GM23248 (cell line): ENCODE measurements around the gene PADI4. TPM values are rescaled to one million over a fixed set of nuclear protein-coding genes. Genes with fewer than 3 reads are reported as not detected.

Experiments used
- DNase-seq: peaks from one replicate; pipeline ENCODE4 v3.0.0-alpha.2; 2015
- H2AFZ ChIP-seq: fragments of 200-600 bp; sonication (generic); 2 replicates; pipeline ENCODE4 v1.6.1; 2016; ENCODE audit warnings: antibody characterized with exemption
- H3F3A ChIP-seq: fragments of 200-600 bp; sonication (generic); 2 replicates; pipeline ENCODE4 v1.6.1; 2016; ENCODE audit warnings: mild to moderate bottlenecking, antibody characterized with exemption, mixed run types; ENCODE audit not compliant: insufficient read depth
- H3K27ac ChIP-seq: fragments of 200-600 bp; sonication (generic); 2 replicates; pipeline ENCODE4 v1.5.1; 2016; ENCODE audit warnings: mild to moderate bottlenecking
- H3K27me3 ChIP-seq: fragments of 200-600 bp; sonication (generic); replicated peaks from 2 replicates; pipeline ENCODE4 v1.6.1; 2016; ENCODE audit warnings: mild to moderate bottlenecking; ENCODE audit not compliant: insufficient read depth
- H3K36me3 ChIP-seq: fragments of 200-600 bp; sonication (generic); 2 replicates; pipeline ENCODE4 v1.6.1; 2016; ENCODE audit warnings: low read depth, mild to moderate bottlenecking
- H3K4me1 ChIP-seq: fragments of 200-600 bp; sonication (generic); 2 replicates; pipeline ENCODE4 v1.6.1; 2016; ENCODE audit warnings: mild to moderate bottlenecking; ENCODE audit not compliant: insufficient read depth
- H3K4me2 ChIP-seq: fragments of 200-600 bp; sonication (generic); one replicate; pipeline ENCODE4 v1.6.1; 2016; ENCODE audit warnings: mild to moderate bottlenecking; ENCODE audit not compliant: unreplicated experiment
- H3K4me3 ChIP-seq: fragments of 200-600 bp; sonication (generic); 2 replicates; pipeline ENCODE4 v1.5.1; 2016; ENCODE audit warnings: mild to moderate bottlenecking
- H3K79me2 ChIP-seq: fragments of 200-600 bp; sonication (generic); 2 replicates; pipeline ENCODE4 v1.6.1; 2016; ENCODE audit warnings: mild to moderate bottlenecking; ENCODE audit not compliant: insufficient read depth
- H3K9ac ChIP-seq: fragments of 200-600 bp; sonication (generic); 2 replicates; pipeline ENCODE4 v1.6.1; 2016; ENCODE audit warnings: mild to moderate bottlenecking
- H3K9me2 ChIP-seq: fragments of 200-600 bp; sonication (generic); 2 replicates; pipeline ENCODE4 v1.6.1; 2016; ENCODE audit warnings: mixed run types, mild to moderate bottlenecking, moderate library complexity; ENCODE audit not compliant: insufficient read depth
- H3K9me3 ChIP-seq: fragments of 200-600 bp; sonication (generic); one replicate; pipeline ENCODE4 v1.6.1; 2017; ENCODE audit warnings: low read depth
- H4K20me1 ChIP-seq: fragments of 200-600 bp; sonication (generic); 2 replicates; pipeline ENCODE4 v1.6.0; 2016; ENCODE audit not compliant: insufficient read depth
- EZH2 ChIP-seq: fragments of 200-600 bp; sonication (generic); IDR thresholded peaks from 2 replicates; pipeline ENCODE4 v1.6.1; 2018; ENCODE audit warnings: antibody characterized with exemption, mild to moderate bottlenecking; ENCODE audit not compliant: insufficient read depth, poor library complexity, severe bottlenecking
- EZH2phosphoT487 ChIP-seq: fragments of 200-600 bp; sonication (generic); IDR thresholded peaks from 2 replicates; pipeline ENCODE4 v1.6.1; 2018; ENCODE audit warnings: antibody characterized with exemption, moderate library complexity, mild to moderate bottlenecking, low read depth; ENCODE audit not compliant: insufficient read depth
- WGBS, 2 experiments: methylation state at CpG; one replicate each; pipeline ENCODE4 v1.1.6; 2015 to 2017; ENCODE audit warnings: low lambda C conversion rate in 2 of 2, low coverage in 1 of 2; ENCODE audit errors: missing lambda C conversion rate in 2 of 2; 5-methylcytosine and 5-hydroxymethylcytosine counted together
- in situ Hi-C: fragments of 300-500 bp; cut with MboI; formaldehyde crosslinking; loops from 2 replicates; pipeline ENCODE4 v1.15.0; 2020
- polyA plus RNA-seq: library from polyadenylated mRNA; unstranded; fragments of >200 nt; fragmentation: Nextera tagmentation; extraction: Ambion mirVana; gene quantifications from 2 replicates; pipeline ENCODE4 v1.2.1, GENCODE V29; 2016
- total RNA-seq: library from RNA; depleted of rRNA; stranded (reverse); fragments of >200 nt; shearing (Covaris generic); gene quantifications from 2 replicates; pipeline ENCODE4 v1.2.3, GENCODE V29; 2014

PADI4 gene
- total and polyA plus RNA-seq, 2 experiments from 2014 or later, result not detected

DNA sequence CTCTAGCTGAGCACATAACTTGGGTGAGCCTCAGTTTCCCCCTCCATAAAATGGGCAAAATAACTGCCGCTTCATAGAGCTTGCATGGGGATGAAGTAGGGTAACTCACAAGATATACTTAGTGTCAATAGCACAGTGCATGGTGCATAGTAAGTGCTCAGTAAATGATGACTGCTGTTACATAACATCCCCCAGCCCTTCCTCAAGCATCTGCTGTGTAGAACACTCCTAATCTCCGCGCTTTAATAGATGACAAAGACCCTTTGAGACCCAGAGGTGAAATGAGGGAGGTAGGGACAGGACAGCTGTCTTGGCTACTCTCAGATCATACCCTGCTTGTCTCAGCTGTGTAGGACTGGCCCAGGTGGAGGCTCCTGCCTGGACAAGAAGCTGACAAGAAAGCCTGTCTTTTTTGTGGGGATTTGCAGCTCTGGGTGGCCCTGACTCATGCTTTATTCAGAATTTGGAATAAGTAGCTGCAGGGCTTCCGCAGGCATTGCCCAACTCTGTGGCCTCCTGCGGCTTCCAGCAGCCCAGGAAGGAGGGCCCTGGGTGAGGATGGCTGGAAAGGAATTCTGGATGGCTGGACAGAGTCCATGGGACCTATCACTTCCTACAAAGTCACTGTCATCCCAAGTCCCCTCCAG lies 20.7 kb upstream of the PADI4 start:
- H3K79me2 ChIP-seq, result no peaks in the 10 kb centered on the region
- no peaks in the 10 kb centered on the region for H3K9me3 ChIP-seq
- no peak overlapping the region for H3K4me2 ChIP-seq
- H3F3A ChIP-seq, result peaks cover 6% of the 10 kb centered on the region
- H3K27ac ChIP-seq, result no peak overlapping the region
- no peak overlapping the region for H3K9ac ChIP-seq
- no peak overlapping the region for H3K4me3 ChIP-seq
- WGBS, 2 experiments, result 56 to 59% methylated on average over 5 of the region's 5 CpGs
- no peak overlapping the region for H2AFZ ChIP-seq
- in situ Hi-C loops, result no loop called here
- no peaks in the 10 kb centered on the region for H3K36me3 ChIP-seq
- TF ChIP-seq EZH2 (no peak), EZH2phosphoT487 (no peak)
- no peaks in the 10 kb centered on the region for H3K9me2 ChIP-seq
- peaks cover 16% of the 10 kb centered on the region for H3K4me1 ChIP-seq
- H4K20me1 ChIP-seq, result no peaks in the 10 kb centered on the region
- DNase-seq, result peak; percentile 93
- peaks cover 39% of the 10 kb centered on the region for H3K27me3 ChIP-seq

DNA sequence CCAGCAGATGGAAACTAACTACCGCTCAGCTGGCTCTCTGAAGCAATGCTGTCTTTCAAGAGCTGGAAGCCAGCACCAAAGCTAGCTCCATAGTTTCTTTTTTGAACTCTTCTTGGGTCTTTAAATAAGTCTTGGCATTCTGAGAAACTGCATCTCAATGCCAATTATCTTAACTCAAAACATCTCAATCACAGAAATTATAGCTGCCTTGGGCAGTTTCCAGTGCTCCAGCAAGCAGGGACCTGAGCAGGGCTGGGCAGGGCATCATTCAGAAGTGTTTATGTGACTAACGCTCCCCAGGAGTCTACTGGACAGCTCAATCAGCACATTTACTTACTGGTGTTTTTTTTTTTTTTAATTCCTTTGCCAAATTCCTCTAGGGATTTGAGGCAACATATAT lies 18.3 kb upstream of the PADI4 start:
- in situ Hi-C loops, result no loop called here
- no peaks in the 10 kb centered on the region for H3K79me2 ChIP-seq
- H3K9me3 ChIP-seq, result no peaks in the 10 kb centered on the region
- no peak overlapping the region for H3K27ac ChIP-seq
- no peaks in the 10 kb centered on the region for H3K9me2 ChIP-seq
- no peaks in the 10 kb centered on the region for H3K36me3 ChIP-seq
- H3K4me2 ChIP-seq, result peak overlapping the region; percentile 22
- H2AFZ ChIP-seq, result no peak overlapping the region
- peaks cover 16% of the 10 kb centered on the region for H3K4me1 ChIP-seq
- peaks cover 30% of the 10 kb centered on the region for H3K27me3 ChIP-seq
- H4K20me1 ChIP-seq, result no peaks in the 10 kb centered on the region
- TF ChIP-seq EZH2, result no peak
- no peak for TF ChIP-seq EZH2phosphoT487
- H3F3A ChIP-seq, result peaks cover 6% of the 10 kb centered on the region
- WGBS, 2 experiments, result 0 to 3% methylated on average over 2 of the region's 2 CpGs
- no peak overlapping the region for H3K9ac ChIP-seq
- DNase-seq, result peak; percentile 61
- no peak overlapping the region for H3K4me3 ChIP-seq

DNA sequence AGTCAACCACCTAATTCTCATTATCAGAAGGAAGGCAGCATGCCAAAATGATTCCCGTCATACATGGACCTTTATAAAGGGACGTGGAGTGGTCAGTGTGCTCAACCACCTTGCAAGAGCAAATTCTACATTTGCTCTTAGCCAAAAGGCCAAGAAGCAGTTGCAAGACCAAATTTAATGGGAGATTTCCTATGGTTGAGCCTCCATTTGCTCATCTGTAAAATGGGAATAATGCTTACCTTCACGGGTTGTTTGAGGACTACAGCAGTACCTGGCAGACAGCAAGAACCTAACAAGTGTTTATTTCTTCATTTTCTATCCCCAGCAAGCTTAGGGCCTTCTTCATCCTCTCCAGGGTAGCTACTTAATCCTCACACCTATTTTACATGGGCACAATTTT lies 17.4 kb upstream of the PADI4 start:
- peaks cover 30% of the 10 kb centered on the region for H3K27me3 ChIP-seq
- no peak overlapping the region for H3K4me2 ChIP-seq
- H3K27ac ChIP-seq, result no peak overlapping the region
- WGBS, 2 experiments, result 88 to 92% methylated on average over 3 of the region's 3 CpGs
- H3K4me3 ChIP-seq, result no peak overlapping the region
- H3K36me3 ChIP-seq, result no peaks in the 10 kb centered on the region
- H3K9ac ChIP-seq, result no peak overlapping the region
- in situ Hi-C loops, result no loop called here
- H2AFZ ChIP-seq, result no peak overlapping the region
- H3K4me1 ChIP-seq, result peaks cover 16% of the 10 kb centered on the region
- no peaks in the 10 kb centered on the region for H3K79me2 ChIP-seq
- no peaks in the 10 kb centered on the region for H3K9me2 ChIP-seq
- DNase-seq, result no peak
- H4K20me1 ChIP-seq, result no peaks in the 10 kb centered on the region
- no peaks in the 10 kb centered on the region for H3K9me3 ChIP-seq
- no peak for TF ChIP-seq EZH2phosphoT487
- TF ChIP-seq EZH2, result no peak
- peaks cover 6% of the 10 kb centered on the region for H3F3A ChIP-seq

DNA sequence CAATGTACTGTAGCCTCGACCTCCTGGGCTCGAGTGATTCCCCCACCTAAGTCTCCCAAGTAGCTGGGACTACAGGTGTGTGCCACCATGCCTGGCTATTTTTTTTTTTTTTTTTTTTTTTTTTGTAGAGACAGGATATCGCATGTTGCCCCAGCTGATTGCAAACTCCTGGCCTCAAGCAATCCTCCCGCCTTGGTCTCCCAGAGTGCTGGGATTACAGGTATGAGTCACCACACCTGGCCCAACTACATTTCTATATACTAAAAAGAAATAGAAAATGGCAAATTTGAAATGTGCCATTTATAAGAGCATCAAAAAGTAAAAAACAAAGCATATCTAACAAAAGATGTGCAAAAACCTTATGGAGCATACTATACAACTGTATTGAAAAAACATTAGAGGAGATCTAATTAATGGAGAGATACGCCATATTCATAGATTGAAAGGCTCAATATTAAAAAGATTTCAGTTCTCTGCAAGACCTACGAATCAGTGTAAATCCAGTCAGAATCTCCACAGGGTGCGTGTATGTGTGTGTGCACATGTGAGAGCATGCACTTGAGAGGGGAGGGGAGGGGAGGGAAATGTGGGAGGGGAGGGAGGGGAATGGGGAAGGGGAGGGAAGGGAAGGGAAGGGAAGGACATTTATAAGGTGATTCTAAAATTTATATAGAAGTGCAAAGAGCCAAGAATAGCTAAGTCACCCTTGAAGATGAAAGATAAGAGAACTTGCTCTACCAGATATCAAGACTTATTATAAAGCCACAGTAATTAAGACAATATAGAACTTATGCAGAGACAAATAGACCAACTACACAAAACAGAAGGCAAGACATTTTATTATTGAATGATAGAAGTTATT lies 15.5 kb upstream of the PADI4 start:
- Histone ChIP-seq H3K4me2 (no peak overlapping the region), H3K9me2 (no peaks in the 10 kb centered on the region), H3K79me2 (no peaks in the 10 kb centered on the region), H4K20me1 (no peaks in the 10 kb centered on the region), H3K36me3 (no peaks in the 10 kb centered on the region), H3K27me3 (peaks cover 39% of the 10 kb centered on the region), H3F3A (no peaks in the 10 kb centered on the region), H3K9ac (no peak overlapping the region), H2AFZ (no peak overlapping the region), H3K4me3 (no peak overlapping the region), H3K4me1 (peaks cover 10% of the 10 kb centered on the region), H3K9me3 (no peaks in the 10 kb centered on the region), H3K27ac (no peak overlapping the region)
- no peak for DNase-seq
- in situ Hi-C loops, result no loop called here
- TF ChIP-seq EZH2phosphoT487 (no peak), EZH2 (no peak)
- WGBS, 2 experiments, result 42 to 48% methylated on average over 6 to 7 of the region's 7 CpGs
